K562 (cell line): ENCODE measurements around the gene PLEKHG4B.

ENCODE experiments used
- CEBPB ChIP-seq: fragments of 450-650 bp; IDR thresholded peaks from 2 replicates; pipeline ENCODE4 v1.6.1; 2016; ENCODE audit warnings: missing genetic modification characterization, missing compliant biosample characterization
- SREBF2 ChIP-seq: sonication (generic); formaldehyde crosslinking; IDR thresholded peaks from 2 replicates; pipeline ENCODE4 v1.4.0; 2020; ENCODE audit warnings: mild to moderate bottlenecking, missing genetic modification reagents
- TF ChIP-seq, protein P1 (sequence below): sonication (generic); formaldehyde crosslinking; IDR thresholded peaks from 2 replicates; pipeline ENCODE4 v1.5.0; 2020; ENCODE audit warnings: missing genetic modification reagents
- TF ChIP-seq, protein P2 (sequence below), 2 experiments: fragments of 450-650 bp; formaldehyde crosslinking in 1 of 2; IDR thresholded peaks; 2 replicates each; pipeline versions ENCODE4 v1.4.0 to v1.6.1; 2014 to 2020; ENCODE audit warnings: mild to moderate bottlenecking in 2 of 2, borderline replicate concordance in 1 of 2, low read depth in 1 of 2

DNA sequence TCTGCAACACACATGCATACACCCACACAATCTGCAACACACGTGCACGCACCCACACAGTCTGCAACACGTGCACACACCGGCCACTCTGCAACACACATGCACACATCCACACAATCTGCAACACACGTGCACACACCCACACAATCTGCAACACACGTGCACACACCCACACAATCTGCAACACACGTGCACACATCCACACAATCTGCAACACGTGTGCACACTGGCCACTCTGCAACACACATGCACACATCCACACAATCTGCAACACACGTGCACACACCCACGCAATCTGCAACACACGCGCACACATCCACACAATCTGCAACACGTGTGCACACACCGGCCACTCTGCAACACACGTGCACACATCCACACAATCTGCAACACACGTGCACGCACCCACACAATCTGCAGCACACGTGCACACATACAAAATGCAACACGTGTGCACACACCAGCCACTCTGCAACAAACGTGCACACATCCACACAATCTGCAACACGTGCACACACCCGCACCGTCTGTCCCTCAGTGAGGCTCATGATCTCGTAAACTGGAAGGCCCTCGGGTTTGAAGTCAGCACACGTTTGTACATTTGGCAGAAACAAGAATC lies 18.4 kb downstream of the PLEKHG4B start:
- no peak for TF ChIP-seq CEBPB (tag)
- TF ChIP-seq, protein P1, sequence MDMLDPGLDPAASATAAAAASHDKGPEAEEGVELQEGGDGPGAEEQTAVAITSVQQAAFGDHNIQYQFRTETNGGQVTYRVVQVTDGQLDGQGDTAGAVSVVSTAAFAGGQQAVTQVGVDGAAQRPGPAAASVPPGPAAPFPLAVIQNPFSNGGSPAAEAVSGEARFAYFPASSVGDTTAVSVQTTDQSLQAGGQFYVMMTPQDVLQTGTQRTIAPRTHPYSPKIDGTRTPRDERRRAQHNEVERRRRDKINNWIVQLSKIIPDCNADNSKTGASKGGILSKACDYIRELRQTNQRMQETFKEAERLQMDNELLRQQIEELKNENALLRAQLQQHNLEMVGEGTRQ = no peak
- TF ChIP-seq, protein P2, sequence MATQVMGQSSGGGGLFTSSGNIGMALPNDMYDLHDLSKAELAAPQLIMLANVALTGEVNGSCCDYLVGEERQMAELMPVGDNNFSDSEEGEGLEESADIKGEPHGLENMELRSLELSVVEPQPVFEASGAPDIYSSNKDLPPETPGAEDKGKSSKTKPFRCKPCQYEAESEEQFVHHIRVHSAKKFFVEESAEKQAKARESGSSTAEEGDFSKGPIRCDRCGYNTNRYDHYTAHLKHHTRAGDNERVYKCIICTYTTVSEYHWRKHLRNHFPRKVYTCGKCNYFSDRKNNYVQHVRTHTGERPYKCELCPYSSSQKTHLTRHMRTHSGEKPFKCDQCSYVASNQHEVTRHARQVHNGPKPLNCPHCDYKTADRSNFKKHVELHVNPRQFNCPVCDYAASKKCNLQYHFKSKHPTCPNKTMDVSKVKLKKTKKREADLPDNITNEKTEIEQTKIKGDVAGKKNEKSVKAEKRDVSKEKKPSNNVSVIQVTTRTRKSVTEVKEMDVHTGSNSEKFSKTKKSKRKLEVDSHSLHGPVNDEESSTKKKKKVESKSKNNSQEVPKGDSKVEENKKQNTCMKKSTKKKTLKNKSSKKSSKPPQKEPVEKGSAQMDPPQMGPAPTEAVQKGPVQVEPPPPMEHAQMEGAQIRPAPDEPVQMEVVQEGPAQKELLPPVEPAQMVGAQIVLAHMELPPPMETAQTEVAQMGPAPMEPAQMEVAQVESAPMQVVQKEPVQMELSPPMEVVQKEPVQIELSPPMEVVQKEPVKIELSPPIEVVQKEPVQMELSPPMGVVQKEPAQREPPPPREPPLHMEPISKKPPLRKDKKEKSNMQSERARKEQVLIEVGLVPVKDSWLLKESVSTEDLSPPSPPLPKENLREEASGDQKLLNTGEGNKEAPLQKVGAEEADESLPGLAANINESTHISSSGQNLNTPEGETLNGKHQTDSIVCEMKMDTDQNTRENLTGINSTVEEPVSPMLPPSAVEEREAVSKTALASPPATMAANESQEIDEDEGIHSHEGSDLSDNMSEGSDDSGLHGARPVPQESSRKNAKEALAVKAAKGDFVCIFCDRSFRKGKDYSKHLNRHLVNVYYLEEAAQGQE (IDR thresholded peaks at IDR 0.05; ENCODE audit: borderline replicate concordance) = no peak
- TF ChIP-seq, protein P2 (CRISPR knock-in tag; IDR thresholded peaks at IDR 0.05; ENCODE audit: low read depth) = no peak
- TF ChIP-seq SREBF2 (CRISPR knock-in tag) = no peak
